ENCODE data around the gene KDM4B. TPM values are rescaled to one million over a fixed set of nuclear protein-coding genes. Genes with fewer than 3 reads are reported as not detected.
A peak's percentile ranks its signal among the peaks of the same experiment; 100 is the strongest.
"Not testable (repeated sequence)": the region's sequence is repeated elsewhere in the genome, so short reads cannot be mapped to it uniquely, and the experiment has no call there.

The KDM4B gene
- total RNA-seq, 1 experiment from 2014 or later: 16.4 TPM

- DNase-seq (ENCODE audit: low spot score): no peak
Measured at GRCh38 chr19:5149508-5149907, 180.6 kb downstream of the KDM4B start.

DNA sequence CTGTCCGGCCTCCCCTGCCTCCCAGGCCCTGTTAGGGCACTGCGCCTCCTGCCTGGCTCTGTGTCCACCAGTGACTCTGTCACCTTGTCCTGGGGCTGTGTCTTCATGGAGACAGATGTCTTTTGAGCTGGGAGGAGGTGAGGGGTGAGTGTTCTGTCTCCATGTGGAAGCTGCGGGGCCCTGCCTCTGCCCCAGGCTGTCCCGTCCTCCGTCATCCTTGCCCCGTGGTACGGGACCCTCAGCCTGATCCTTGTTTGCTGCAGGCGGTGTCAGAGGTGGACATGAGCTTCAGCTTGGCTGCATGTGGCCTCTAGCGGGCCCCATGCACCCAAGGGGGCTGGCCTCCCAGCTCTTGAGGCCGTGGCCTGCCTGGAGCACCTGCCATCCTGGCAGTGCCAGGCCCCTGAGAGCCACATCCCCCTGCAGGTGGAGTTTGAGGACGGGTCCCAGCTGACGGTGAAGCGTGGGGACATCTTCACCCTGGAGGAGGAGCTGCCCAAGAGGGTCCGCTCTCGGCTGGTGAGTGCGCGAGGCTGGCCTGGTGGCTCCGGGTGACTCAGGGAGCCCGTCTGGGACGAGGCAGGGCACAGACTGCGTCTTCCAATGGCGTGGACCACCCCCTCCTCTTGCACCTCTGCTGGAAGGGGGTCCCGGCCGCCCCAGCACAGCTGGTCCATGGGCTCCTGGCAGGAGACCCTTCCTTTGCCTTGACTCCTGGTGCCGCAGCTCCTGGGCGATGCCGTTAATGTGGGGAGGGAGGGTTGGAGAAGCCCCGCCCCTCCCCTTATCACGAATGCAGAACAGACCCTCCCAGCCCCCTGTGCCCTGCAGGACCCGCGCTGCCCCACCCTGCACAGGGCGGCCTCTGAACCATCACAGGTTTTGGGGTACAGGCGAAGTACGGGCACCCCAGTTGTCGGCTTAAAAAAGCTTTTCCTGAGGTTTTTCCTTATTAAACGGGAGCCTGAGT, 181.3 kb downstream of the KDM4B start:
- no peak for DNase-seq (ENCODE audit: low spot score)

- DNase-seq (ENCODE audit: low spot score): no peak
Measured at GRCh38 chr19:5150902-5151741, 182.2 kb downstream of the KDM4B start.

GRCh38 chr19:5152013-5152763, 183.3 kb downstream of the KDM4B start:
- no peak for DNase-seq (ENCODE audit: low spot score)

DNA sequence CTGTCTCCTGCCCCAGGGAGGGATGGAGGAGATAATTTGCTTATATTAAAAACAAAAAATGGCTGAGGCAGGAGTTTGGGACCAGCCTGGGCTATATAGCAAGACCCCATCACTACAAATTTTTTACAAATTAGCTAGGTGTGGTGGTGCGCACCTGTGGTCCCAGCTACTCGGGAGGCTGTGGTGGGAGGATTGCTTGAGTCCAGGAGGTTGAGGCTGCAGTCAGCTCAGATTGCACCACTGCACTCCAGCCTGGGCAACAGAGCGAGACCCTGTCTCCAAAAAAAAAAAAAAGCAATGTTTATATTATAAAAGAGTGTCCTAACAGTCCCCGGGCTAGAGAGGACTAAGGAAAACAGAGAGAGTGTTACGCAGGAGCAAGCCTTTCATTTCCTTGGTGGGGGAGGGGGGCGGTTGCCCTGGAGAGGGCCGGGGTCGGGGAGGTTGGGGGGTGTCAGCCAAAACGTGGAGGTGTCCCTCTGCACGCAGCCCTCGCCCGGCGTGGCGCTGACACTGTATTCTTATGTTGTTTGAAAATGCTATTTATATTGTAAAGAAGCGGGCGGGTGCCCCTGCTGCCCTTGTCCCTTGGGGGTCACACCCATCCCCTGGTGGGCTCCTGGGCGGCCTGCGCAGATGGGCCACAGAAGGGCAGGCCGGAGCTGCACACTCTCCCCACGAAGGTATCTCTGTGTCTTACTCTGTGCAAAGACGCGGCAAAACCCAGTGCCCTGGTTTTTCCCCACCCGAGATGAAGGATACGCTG, 184.0 kb downstream of the KDM4B start:
- no peak for DNase-seq (ENCODE audit: low spot score)

DNA sequence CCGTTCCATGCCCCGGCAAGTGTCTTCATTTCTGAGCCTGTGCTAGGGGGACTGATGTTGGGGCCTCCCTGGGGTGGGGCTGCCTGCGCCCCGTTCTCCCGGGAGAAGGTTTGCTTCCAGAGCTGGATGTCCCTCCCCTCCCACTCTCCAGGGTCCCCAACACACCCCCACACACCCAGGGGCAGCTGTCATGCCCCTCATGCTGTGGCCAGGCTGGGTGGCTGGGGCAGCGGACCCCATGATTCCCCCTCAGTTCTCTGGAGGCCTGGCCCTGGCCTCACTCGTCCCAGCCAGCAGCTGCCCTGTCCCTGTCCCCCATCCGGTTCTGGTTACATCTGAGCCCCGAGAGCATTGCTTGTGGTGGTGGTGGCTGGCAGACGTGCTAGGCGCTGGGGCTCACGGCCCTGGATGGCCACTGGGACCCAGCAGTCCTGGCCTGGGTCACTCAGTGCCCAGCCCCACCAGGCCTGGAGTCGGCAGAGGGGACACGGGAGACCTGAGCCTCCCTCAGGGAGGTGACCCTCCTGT, 184.8 kb downstream of the KDM4B start:
- no peak for DNase-seq (ENCODE audit: low spot score)

DNA sequence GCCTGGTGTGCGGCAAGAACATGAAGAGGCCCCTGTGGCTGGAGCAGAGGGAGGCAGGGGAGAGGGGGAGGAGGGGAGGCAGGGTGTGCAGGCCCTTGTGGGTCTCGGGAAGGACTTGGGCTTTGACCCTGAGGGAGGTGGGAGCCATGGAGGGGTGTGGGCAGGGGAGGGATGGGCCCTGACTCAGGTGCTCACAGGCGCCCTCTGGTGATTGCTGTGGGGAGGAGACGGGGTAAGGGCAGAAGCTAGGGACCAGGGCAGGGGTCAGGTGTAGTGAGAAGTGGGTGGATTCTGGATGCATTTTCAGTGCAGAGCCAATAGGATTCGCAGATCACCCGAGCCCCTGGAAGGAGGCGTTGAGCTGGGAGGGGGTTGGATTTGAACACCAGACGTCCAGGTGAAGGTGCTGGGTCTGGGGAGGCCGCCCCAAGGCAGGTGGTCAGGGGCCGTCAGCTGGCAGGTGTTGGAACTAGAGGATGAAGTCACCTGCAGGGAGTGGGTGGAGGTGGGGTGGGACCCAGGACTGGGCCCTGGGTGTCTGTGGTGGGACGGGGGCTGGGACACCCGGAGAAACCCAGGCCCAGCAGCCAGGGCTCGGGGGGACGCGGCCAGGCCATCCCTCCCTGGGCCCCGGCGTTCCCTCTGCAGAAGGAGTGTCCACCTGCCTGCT, 185.4 kb downstream of the KDM4B start:
- DNase-seq (ENCODE audit: low spot score): peak; percentile 26

GRCh38 chr19:5154799-5155426, 186.0 kb downstream of the KDM4B start:
- no peak for DNase-seq (ENCODE audit: low spot score)

DNA sequence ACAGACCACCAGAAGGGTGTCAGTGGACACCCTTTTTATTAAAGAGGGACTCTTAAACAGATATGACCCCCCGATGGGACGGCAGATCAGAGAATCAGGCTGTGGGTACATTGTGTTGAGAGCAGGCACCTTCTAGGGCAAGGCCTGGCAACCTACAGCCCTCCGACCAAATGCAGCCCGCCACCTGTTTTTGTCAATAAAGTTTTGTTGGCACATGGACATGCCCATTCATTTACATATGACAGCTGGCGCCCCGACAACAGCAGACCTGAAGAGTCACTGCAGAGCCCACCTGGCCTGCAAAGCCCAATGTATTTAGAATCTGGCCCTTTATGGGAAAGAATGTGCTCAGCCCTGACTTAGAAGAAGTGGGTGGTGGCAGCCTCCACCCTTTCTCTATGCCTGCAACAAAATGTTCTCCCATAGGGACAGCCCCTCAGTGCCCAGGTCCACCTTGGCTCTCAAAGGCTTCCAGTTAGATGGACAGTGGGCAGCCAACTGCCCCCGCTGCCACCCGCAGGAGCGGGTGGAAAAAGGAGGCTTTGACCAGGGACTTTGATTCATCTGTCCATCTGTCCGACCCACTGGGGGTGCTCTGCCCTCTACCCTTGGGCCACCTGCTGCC, 186.8 kb downstream of the KDM4B start:
- DNase-seq (ENCODE audit: low spot score): no peak

- DNase-seq (ENCODE audit: low spot score): no peak
Measured at GRCh38 chr19:5156231-5156986, 187.5 kb downstream of the KDM4B start.

- no peak for DNase-seq (ENCODE audit: low spot score)
Measured at GRCh38 chr19:5157186-5157585, 188.3 kb downstream of the KDM4B start.

DNA sequence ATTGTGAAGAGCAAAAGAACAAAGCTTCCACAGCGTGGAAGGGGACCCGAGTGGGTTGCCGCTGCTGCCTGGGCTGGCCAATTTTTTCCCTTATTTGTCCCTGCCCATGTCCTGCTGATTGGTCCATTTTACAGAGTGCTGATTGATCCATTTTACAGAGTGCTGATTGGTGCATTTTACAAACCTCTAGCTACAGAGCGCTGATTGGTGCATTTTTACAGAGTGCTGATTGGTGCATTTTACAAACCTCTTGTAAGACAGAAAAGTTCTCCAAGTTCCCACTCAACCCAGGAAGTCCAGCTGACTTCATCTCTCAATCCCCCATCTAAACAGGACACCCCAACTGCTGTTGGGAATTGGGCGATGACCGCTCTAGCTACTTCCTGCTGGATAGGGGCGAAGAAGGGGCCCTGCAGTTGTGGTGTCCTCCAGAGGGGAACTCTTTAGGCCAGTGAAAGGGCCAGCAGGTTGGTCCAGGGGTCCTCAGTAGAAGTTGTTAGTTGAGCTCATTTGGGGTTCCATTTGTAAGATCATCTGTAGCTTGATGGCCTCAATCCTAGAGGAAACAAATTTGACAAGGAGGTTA, 189.7 kb downstream of the KDM4B start:
- not testable (repeated sequence) for DNase-seq (ENCODE audit: low spot score)

- not testable (repeated sequence) for DNase-seq (ENCODE audit: low spot score)
Measured at GRCh38 chr19:5160158-5160795, 191.4 kb downstream of the KDM4B start.

DNA sequence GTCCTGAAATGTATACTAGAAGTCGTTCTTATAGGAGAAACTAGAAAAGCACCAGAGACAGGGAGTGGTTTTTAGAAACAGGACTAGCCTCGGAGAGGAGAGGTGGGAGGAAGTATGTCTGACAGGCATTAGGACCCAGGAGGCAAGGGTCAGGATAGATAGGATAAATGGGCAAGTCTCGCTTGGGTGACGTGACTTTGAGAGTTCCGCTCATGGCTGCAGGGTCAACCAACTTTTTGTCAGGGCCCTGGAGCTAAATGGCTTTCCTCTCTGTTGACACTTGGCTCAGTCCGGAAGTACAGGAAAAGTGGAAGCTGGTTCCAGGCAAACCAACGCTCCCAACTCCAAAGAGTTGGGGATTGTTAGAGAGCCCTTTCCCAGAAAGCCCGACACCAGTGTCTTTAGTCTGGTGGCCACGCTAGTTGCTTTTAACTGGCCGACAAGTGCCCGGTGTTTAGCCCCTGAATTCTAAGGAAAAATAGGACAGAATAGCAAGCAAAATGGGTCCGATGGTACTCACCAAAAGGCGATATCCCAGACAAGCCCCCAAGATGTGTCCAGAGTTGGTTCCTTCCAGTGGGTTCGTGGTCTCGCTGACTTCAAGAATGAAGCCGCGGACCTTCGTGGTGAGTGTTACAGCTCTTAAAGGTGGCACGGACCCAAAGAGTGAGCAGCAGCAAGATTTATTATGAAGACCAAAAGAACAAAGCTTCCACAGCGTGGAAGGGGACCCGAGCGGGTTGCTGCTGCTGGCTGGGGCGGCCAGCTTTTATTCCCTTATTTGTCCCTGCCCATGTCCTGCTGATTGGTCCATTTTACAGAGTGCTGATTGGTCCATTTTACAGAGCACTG, 196.2 kb downstream of the KDM4B start:
- DNase-seq (ENCODE audit: low spot score): not testable (repeated sequence)

DNA sequence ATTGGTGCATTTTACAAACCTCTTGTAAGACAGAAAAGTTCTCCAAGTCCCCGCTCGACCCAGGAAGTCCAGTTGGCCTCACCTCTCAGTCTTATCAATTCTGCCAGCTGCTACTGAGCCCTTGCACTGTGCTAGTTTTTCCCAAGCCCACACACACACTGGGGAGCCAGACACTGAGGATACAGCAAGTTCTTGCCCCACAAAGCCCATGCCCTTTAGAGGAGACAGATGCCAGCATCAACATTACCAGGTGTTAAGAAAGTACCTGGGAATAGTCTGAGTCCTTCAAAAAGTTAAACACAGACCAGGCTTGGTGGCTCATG, 196.7 kb downstream of the KDM4B start:
- DNase-seq (ENCODE audit: low spot score): no peak

DNA sequence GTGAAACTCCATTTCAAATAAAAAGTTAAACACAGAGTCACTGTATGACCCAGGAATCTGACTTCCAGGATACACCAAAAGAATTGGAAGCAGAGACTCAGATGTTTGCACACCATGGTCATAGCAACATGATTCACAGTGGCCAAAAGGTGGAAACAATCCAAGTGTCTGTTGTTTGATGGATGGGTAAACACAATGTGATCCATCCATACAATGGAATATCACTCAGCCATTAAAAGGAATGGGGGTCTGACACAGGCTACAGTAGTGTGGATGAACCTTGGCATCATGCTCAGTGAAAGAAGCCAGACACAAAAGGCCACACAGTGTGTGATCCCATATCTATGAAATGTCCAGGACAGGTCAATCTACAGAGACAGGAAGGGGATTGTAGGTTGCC, 197.3 kb downstream of the KDM4B start:
- peak; percentile 70 for DNase-seq (ENCODE audit: low spot score)

DNA sequence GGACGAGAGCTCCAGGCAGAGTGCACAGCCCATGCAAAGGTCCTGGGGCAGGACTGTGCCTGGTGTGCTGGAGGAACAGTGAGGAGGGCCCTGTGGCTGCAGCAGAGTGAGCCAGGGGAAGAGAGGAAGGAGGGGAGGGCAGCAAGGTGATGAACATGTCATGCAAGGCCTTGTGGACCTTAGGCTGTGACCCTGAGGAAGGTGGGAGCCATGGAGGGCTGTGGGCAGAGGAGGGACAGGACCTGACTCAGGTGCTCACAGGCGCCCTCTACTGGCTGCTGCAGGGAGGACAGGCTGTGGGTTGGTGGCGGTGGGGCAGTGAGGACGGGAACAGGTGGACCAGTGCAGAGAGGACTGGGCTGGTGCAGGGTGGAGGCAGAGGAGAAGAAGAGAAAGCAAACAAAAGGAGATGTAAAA, 201.4 kb downstream of the KDM4B start:
- DNase-seq (ENCODE audit: low spot score): no peak
